ENCODE data around the gene SNRPA.
"Not testable (repeated sequence)": the region's sequence is repeated elsewhere in the genome, so short reads cannot be mapped to it uniquely, and the experiment has no call there.

SNRPA gene

GRCh38 chr19:40747536-40747935 is 3.5 kb upstream of the SNRPA start:
- no peak for DNase-seq

GRCh38 chr19:40750058-40750873 is 737 bp upstream of the SNRPA start, which contains the start of gene ACTMAP:
TSS of gene ACTMAP (minus strand) at chr19:40750477. CDS start at chr19:40749803, 674 bp downstream.
- DNase-seq, result peak; percentile 100

GRCh38 chr19:40752257-40752781 is 1.3 kb downstream of the SNRPA start:
- DNase-seq, result no peak

DNA sequence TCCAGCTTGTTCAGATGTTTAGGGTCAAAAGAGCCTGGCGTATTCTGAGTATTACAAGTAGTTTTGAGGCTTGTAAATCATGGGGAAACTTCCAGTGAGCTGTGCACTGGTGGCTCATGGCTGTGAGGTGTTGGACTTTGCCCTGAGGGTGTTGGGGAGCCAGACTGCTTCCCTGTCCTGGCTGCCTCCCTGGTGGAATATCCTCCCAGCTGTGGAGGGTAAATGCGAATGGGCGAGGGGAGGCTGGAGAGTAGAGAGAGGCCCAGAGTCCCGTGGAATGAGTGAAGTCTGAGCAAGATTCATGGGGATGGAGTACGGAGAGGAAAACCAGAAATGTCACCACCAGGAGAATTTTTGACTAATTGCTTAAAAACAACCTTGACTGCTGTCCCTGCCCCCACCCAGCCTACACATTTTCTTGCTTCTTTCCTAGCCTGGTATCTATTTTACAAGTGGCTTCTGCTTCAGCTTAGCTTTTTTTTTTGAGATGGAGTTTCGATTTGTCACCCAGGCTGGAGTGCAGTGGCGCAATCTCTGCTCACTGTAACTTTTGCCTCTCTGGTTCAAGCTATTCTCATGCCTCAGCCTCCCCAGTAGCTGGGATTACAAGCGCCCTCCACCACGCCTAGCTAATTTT is 3.7 kb downstream of the SNRPA start:
- peak; percentile 55 for DNase-seq

- no peak for DNase-seq
Observed at GRCh38 chr19:40755248-40755624, 4.2 kb downstream of the SNRPA start.

- no peak for DNase-seq
Observed at GRCh38 chr19:40755791-40756190, 4.8 kb downstream of the SNRPA start.

DNA sequence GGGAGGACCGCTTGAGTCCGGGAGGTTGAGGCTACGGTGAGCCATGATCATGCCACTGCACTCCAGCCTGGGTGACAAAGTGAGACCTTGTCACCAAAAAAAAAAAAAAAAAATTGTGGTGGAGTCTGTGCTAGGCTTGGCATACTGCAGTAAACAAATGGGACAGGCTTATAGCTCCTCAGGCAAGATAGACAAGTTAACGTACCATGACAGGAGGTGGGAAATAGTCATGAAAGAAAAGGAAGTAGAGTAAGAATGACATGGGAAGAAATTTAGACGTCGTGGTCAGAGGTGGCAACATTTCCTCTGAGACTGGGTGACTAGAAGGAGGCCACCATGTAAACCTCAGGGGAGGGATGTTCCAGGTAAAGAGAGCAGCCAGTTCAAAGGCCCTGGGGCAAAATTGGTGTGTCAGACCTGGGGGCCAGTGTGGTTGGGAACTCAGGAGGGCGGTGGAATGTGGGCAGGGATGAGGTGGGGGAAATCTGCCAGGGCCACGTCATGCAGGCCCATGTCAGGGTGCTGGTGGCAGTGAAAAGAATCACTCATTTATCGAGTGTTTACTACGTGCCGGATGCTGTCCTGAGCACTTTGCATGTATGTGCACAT is 5.6 kb downstream of the SNRPA start:
- DNase-seq, result no peak

GRCh38 chr19:40758491-40758890 is 7.5 kb downstream of the SNRPA start:
- no peak for DNase-seq

GRCh38 chr19:40759352-40759751 is 8.3 kb downstream of the SNRPA start:
- no peak for DNase-seq

DNA sequence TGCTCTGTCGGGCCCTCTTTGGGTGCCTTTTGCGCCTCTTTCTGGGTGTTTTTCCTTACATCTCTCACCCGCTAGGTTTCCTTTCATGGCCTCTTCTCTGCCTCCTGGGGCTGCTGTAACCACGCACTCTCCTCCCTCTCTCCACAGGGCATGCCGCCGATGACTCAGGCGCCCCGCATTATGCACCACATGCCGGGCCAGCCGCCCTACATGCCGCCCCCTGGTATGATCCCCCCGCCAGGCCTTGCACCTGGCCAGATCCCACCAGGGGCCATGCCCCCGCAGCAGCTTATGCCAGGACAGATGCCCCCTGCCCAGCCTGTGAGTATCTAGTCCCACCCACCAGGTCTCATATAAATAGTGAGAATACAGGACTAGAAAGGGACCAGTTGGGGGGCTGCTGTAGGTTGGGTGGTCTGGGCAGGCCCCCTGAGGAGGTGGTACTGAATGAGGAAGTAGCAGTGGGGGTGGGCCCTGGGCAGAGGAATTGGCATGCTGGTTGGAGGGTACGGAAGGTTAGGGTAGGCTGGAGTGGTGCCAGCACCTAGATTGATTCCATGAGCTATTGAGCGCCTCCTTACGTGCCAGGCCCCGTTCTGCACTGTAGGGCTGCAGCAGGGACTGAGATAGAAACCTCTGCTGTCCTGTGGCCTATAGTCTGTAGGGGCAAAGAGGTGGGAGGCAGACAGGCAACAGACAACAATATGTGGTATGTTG is 11.9 kb downstream of the SNRPA start:
- no peak for DNase-seq

- DNase-seq, result no peak
Observed at GRCh38 chr19:40763526-40763925, 12.5 kb downstream of the SNRPA start.

- DNase-seq, result no peak
Observed at GRCh38 chr19:40763963-40764362, 13.0 kb downstream of the SNRPA start.

GRCh38 chr19:40766385-40766784 is 15.4 kb downstream of the SNRPA start:
- not testable (repeated sequence) for DNase-seq

DNA sequence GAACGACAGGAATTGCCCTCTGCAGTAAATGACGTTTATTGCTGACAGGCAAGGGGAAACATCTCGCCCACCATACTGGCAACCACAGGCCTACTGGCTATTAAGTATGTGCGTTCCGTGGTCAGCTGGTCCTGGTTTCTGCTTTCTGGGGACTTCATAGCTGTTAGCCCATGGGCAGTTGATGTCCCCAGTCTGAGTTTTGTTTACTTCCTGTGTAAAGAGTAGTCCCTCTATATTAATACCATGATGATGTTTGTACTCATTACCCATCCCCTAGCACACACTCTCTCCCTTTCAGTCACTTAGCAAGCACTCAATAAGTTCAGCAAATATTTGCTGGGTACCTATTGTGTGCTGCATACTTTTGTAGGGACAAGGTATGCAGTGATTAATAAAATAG is 17.9 kb downstream of the SNRPA start:
- no peak for DNase-seq

GRCh38 chr19:40771101-40771862 is 20.3 kb downstream of the SNRPA start:
- DNase-seq, result peak; percentile 19

GRCh38 chr19:40774916-40775631 is 24.1 kb downstream of the SNRPA start, which contains the start of gene MIA:
TSS of gene MIA (plus strand) at chr19:40775521. CDS start at chr19:40775543, 22 bp downstream.
- no peak for DNase-seq

DNA sequence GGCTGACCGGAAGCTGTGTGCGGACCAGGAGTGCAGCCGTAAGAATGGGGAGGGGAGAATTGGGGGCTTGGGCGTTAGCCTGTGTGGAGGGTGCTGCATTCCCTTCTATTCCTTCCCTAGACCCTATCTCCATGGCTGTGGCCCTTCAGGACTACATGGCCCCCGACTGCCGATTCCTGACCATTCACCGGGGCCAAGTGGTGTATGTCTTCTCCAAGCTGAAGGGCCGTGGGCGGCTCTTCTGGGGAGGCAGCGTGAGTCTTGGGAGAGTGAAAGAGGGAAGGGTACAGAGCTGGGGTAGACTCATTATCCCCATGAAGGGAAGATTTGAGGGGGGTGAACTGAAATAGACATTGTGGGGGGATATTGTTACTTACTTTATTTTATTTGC is 24.6 kb downstream of the SNRPA start:
- DNase-seq, result no peak

GRCh38 chr19:40776364-40776763 is 25.4 kb downstream of the SNRPA start:
- DNase-seq, result no peak

DNA sequence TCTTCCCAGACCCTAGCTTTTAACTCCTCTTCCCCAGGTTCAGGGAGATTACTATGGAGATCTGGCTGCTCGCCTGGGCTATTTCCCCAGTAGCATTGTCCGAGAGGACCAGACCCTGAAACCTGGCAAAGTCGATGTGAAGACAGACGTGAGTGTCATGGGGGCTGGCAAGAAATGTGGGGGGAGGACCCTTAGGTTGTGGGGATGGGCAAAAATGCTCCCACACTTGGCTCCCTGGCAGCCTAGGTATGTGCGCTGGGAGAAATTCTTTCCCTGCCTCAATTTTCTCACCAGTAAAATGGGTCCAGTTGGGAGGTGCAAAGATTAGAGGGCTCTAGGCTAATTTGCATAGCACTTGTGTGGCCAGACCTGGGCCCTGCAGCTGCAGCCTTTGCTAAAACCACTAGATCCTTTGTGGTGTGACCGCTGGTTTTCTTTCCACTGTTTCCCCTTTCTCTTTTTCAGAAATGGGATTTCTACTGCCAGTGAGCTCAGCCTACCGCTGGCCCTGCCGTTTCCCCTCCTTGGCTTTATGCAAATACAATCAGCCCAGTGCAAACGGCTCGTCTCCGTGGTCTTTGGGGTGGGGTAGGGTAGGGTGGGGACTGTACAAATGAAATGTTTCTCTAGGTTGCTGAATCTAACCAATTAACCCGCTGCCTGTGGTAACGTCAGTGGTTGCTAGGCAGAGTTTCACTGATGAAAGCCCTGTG is 26.1 kb downstream of the SNRPA start:
- peak; percentile 89 for DNase-seq

DNA sequence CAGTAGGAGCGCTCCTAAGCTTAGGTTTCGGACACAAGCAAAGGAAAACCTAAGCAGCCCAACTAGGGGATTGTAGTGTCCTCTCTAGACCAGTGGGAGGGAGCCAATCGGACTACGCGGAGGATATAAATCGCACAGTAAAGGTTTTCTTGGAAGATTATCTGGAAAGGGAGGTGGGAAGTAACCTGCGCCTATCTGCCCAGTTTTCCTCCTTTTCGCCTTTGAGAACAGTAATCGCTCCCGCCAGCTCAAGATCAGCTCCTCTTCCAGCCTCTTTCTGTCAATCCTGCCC is 26.6 kb downstream of the SNRPA start:
- no peak for DNase-seq

Measured in fibroblast of skin of right biceps (primary cell).